ENCODE results near the gene ESYT2. TPM values are rescaled to one million over a fixed set of nuclear protein-coding genes. Genes with fewer than 3 reads are reported as not detected.

Gene ESYT2
- total RNA-seq, 1 experiment from 2014 or later = 78.6 TPM

DNA sequence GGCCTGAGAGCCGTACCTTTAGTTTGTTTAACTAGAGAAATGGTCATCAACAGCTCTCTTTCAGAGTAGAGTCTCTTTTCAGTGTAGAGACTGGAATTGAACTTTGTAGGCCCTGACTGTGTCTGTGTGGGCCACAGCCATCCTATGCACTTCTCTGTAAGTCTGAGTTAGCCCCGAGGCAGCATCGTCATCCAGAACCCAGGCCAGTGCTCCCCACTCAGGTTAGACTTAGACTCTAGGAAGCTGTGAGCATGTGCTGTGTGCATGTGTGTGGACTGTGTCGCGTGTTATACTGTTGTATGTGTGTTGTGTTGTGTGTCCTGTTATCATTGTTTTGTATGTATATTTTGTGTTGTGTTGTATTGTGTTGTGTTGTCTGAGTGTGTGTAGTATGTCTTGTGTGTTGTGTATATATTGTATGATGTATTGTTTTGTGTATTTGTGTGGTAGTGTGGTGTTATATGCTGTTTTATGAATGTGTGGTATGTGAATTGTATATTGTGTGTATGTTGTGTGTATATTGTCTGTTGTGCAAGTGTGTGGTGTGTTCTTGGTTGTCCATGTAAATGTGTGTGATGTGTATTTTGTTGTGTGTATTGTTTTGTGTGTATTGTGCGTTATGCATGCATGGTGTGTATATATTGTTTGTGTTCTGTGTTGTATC, 106.6 kb downstream of the ESYT2 start:
- POLR2A ChIA-PET = interaction anchor here (0.9 to 1.5 kb wide), 2 partner anchors 9 to 17 kb away, joined by 3 to 5 read pairs; no protein-coding TSS in a partner anchor
- TF ChIP-seq, protein P1, sequence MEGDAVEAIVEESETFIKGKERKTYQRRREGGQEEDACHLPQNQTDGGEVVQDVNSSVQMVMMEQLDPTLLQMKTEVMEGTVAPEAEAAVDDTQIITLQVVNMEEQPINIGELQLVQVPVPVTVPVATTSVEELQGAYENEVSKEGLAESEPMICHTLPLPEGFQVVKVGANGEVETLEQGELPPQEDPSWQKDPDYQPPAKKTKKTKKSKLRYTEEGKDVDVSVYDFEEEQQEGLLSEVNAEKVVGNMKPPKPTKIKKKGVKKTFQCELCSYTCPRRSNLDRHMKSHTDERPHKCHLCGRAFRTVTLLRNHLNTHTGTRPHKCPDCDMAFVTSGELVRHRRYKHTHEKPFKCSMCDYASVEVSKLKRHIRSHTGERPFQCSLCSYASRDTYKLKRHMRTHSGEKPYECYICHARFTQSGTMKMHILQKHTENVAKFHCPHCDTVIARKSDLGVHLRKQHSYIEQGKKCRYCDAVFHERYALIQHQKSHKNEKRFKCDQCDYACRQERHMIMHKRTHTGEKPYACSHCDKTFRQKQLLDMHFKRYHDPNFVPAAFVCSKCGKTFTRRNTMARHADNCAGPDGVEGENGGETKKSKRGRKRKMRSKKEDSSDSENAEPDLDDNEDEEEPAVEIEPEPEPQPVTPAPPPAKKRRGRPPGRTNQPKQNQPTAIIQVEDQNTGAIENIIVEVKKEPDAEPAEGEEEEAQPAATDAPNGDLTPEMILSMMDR (IDR thresholded peaks at IDR 0.05; ENCODE audit: unreplicated experiment) = no peak
- H3K4me3 Mint-ChIP-seq (ENCODE audit: unreplicated experiment) = no peak overlapping the region

DNA sequence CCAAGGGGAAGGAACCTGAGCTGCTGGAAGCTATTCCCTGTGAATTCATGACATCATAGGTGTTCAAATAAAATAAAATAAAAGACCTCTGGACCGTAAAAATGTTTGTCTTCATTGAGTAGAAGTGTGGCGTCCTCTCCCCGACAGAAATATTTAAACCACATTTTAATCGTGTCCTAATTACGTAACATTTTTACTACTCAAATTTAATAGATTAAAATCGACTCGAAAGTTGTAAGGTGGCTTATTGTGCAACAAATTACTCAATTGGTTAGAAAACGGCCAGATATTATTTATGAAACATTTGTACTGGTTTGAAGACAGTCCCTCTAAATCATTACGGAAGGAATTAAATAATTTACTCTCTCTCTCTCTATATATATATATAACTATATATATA, 109.2 kb downstream of the ESYT2 start:
- H3K4me1 Mint-ChIP-seq (ENCODE audit: insufficient read depth, unreplicated experiment) = no peaks in the 10 kb centered on the region
- H3K4me3 Mint-ChIP-seq (ENCODE audit: unreplicated experiment) = no peak overlapping the region
- intact Hi-C loops (cut with micrococcal nuclease) = no loop called here
- H3K27ac Mint-ChIP-seq (ENCODE audit: low read depth, unreplicated experiment) = no peak overlapping the region
- peaks cover 37% of the 10 kb centered on the region for H3K27me3 Mint-ChIP-seq (ENCODE audit: insufficient read depth, unreplicated experiment)
- no peaks in the 10 kb centered on the region for H3K9me3 Mint-ChIP-seq (ENCODE audit: unreplicated experiment)
- H3K36me3 Mint-ChIP-seq (ENCODE audit: insufficient read depth, unreplicated experiment) = peaks cover 4% of the 10 kb centered on the region
- ChIA-PET CTCF (interaction anchor here (0.7 kb wide), 1 partner anchor 90 kb away, joined by 3 read pairs; no protein-coding TSS in a partner anchor), POLR2A (no interaction called here)
- TF ChIP-seq, protein P1 (IDR thresholded peaks at IDR 0.05; ENCODE audit: unreplicated experiment) = no peak
- BruUV-seq (replicated peaks) = no TSS peak
- DNase-seq (ENCODE audit: unreplicated experiment) = no peak

More for the DNA sequence above, 106.6 kb downstream of the ESYT2 start:
- no peaks in the 10 kb centered on the region for H3K4me1 Mint-ChIP-seq (ENCODE audit: insufficient read depth, unreplicated experiment)
- intact Hi-C loops (cut with micrococcal nuclease) = no loop called here
- H3K36me3 Mint-ChIP-seq (ENCODE audit: insufficient read depth, unreplicated experiment) = peaks cover 4% of the 10 kb centered on the region
- no TSS peak for BruUV-seq (replicated peaks)
- no peaks in the 10 kb centered on the region for H3K9me3 Mint-ChIP-seq (ENCODE audit: unreplicated experiment)
- CTCF ChIA-PET = interaction anchor here (0.6 to 1.3 kb wide), 3 partner anchors 18 to 500 kb away, joined by 3 to 4 read pairs (median 3); partner anchors contain the start of gene NCAPG2
- peaks cover 15% of the 10 kb centered on the region for H3K27me3 Mint-ChIP-seq (ENCODE audit: insufficient read depth, unreplicated experiment)
- no peak for DNase-seq (ENCODE audit: unreplicated experiment)
- H3K27ac Mint-ChIP-seq (ENCODE audit: low read depth, unreplicated experiment) = no peak overlapping the region

DNA sequence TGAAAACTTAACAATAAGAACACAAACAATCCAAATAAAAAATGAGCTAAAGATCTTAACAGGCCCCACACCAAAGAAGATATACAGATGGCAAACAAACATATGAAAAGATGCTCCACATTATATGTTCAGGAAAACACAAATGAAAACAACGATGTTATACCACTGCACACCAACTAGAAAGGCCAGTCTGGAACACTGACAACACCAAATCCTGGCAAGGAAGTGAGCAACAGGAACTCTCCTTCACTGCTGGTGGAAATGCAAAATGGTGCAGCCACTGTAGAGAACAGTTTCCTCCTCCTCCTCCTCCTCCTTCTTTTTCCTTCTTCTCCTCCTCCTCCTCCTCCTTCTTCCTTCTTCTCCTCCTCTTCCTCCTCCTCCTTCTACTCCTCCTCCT, 112.5 kb downstream of the ESYT2 start:
- Mint-ChIP-seq H3K4me1 (ENCODE audit: insufficient read depth, unreplicated experiment) (no peaks in the 10 kb centered on the region), H3K4me3 (ENCODE audit: unreplicated experiment) (no peak overlapping the region), H3K27ac (ENCODE audit: low read depth, unreplicated experiment) (no peak overlapping the region), H3K9me3 (ENCODE audit: unreplicated experiment) (no peaks in the 10 kb centered on the region), H3K36me3 (ENCODE audit: insufficient read depth, unreplicated experiment) (no peaks in the 10 kb centered on the region), H3K27me3 (ENCODE audit: insufficient read depth, unreplicated experiment) (peaks cover 37% of the 10 kb centered on the region)
- POLR2A ChIA-PET = interaction anchor here (3.5 kb wide), 1 partner anchor 12 kb away, joined by 17 read pairs; the partner anchor contains the start of gene NCAPG2
- intact Hi-C loops (cut with micrococcal nuclease) = no loop called here
- DNase-seq (ENCODE audit: unreplicated experiment) = no peak
- CTCF ChIA-PET = no interaction called here
- no TSS peak for BruUV-seq (replicated peaks)
- TF ChIP-seq, protein P1 (IDR thresholded peaks at IDR 0.05; ENCODE audit: unreplicated experiment) = no peak

DNA sequence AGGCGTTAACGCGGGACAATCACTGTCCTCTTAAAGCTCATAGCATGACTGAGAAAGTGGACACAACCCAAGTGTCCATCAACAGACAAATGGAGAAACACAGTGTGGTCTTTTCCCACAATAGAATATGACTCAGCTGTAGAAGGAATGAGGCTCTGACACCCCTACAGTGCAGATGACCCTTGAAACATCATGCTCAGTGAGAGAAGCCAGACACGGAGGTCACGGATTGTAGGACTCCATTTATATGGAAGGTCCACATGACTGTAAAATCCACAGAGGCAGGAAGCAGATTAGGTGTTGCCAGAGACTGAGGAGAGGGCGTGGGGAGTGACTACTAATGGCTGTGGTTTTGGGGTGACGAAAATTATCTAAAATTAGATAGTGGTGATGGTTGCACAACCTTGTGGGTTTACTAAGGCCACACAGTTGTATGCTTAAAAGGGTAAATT, 118.6 kb downstream of the ESYT2 start:
- ChIA-PET POLR2A (interaction anchor here (1.2 kb wide), 1 partner anchor 19 kb away, joined by 3 read pairs; no protein-coding TSS in a partner anchor), CTCF (interaction anchor here (1.5 kb wide), 1 partner anchor 23 kb away, joined by 5 read pairs; no protein-coding TSS in a partner anchor)
- TF ChIP-seq, protein P1 (IDR thresholded peaks at IDR 0.05; ENCODE audit: unreplicated experiment) = no peak
- intact Hi-C loops (cut with micrococcal nuclease) = no loop called here
- no peaks in the 10 kb centered on the region for H3K9me3 Mint-ChIP-seq (ENCODE audit: unreplicated experiment)
- no TSS peak for BruUV-seq (replicated peaks)
- H3K4me3 Mint-ChIP-seq (ENCODE audit: unreplicated experiment) = peak overlapping the region; percentile 2
- H3K27ac Mint-ChIP-seq (ENCODE audit: low read depth, unreplicated experiment) = peak overlapping the region; percentile 47
- DNase-seq (ENCODE audit: unreplicated experiment) = peak; percentile 82
- H3K36me3 Mint-ChIP-seq (ENCODE audit: insufficient read depth, unreplicated experiment) = no peaks in the 10 kb centered on the region
- H3K4me1 Mint-ChIP-seq (ENCODE audit: insufficient read depth, unreplicated experiment) = peaks cover 12% of the 10 kb centered on the region
- H3K27me3 Mint-ChIP-seq (ENCODE audit: insufficient read depth, unreplicated experiment) = peaks cover 1% of the 10 kb centered on the region

Measured in MCF 10A (cell line).